Colonic mucosa (tissue), 4 donors: ENCODE measurements around the gene PIKFYVE. TPM values are rescaled to one million over a fixed set of nuclear protein-coding genes. Genes with fewer than 3 reads are reported as not detected.
"Not testable (repeated sequence)": the region's sequence is repeated elsewhere in the genome, so short reads cannot be mapped to it uniquely, and the experiment has no call there.

Experiments used
- DNase-seq: peaks from one replicate; pipeline ENCODE4 v3.0.0-alpha.2; 2020
- H3K27ac ChIP-seq: fragments of 200-600 bp; one replicate; pipeline ENCODE4 v1.8.0; 2021
- H3K27me3 ChIP-seq: fragments of 200-600 bp; one replicate; pipeline ENCODE4 v1.8.0; 2021
- H3K36me3 ChIP-seq: fragments of 200-600 bp; one replicate; pipeline ENCODE4 v1.8.0; 2021
- H3K4me1 ChIP-seq: fragments of 200-600 bp; one replicate; pipeline ENCODE4 v1.8.0; 2021; ENCODE audit warnings: mild to moderate bottlenecking
- H3K4me3 ChIP-seq: fragments of 200-600 bp; one replicate; pipeline ENCODE4 v1.8.0; 2021
- H3K9ac ChIP-seq, 2 donors: one replicate each; pipeline ENCODE4 v1.7.0; 2013; ENCODE audit warnings: control low read depth in 2 of 2, low read depth in 2 of 2, low read length in 2 of 2
- H3K9me3 ChIP-seq: fragments of 200-600 bp; one replicate; pipeline ENCODE4 v1.8.0; 2021
- intact Hi-C: fragments of 100-400 bp; cut with DNase I; formaldehyde crosslinking; loops from one replicate; pipeline ENCODE4 v1.14.1; 2022
- total RNA-seq, 2 donors: library from RNA; stranded (reverse); fragmentation: NEBNext Ultra II Directional in 1 of 2; extraction: Animal tissue kit (Norgen Biotek cat#: 25700) in 1 of 2; gene quantifications; one replicate each; pipeline ENCODE4 v1.2.1, GENCODE V29; 2021
- TF ChIP-seq, protein P1 (sequence below): fragments of 200-600 bp; IDR thresholded peaks from one replicate; pipeline ENCODE4 v1.8.0; 2022; ENCODE audit warnings: antibody characterized with exemption, mild to moderate bottlenecking
- donor health status: healthy.
- donor health status: DM: no; HTN: no; CAD: no.
- donor health status: DM: no; HTN: no; CAD: no.

PIKFYVE gene
- total RNA-seq, 2 donors from 2014 or later = 14.6 to 18.2 TPM

DNA sequence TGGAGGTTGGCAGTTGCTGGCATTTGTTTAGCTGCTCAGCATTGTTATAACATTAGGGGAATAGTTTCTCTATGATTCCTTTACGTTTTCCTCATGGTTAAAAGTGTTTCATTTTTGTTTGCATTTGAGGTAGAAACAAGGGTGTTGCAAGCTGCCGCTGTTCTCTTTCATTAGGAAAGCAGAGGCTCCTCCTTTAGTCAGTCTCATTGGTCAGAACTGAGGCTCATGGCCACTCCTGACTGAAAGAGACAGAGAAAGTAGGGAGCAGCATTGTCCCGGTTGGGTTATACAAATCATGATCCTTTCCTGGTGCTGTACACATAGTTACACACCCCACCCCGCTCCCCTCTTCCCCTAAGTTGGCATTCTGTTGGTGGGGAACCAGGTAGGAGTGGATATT, 80.7 kb downstream of the PIKFYVE start:
- no peaks in the 10 kb centered on the region for H3K4me1 ChIP-seq
- H3K4me3 ChIP-seq = no peak overlapping the region
- H3K27me3 ChIP-seq = no peaks in the 10 kb centered on the region
- no peak for DNase-seq
- intact Hi-C loops = loop anchor here (10.0 kb wide), 1 partner anchor 172 kb away; no protein-coding TSS in a partner anchor
- H3K27ac ChIP-seq = no peak overlapping the region
- no peaks in the 10 kb centered on the region for H3K9me3 ChIP-seq
- TF ChIP-seq, protein P1, sequence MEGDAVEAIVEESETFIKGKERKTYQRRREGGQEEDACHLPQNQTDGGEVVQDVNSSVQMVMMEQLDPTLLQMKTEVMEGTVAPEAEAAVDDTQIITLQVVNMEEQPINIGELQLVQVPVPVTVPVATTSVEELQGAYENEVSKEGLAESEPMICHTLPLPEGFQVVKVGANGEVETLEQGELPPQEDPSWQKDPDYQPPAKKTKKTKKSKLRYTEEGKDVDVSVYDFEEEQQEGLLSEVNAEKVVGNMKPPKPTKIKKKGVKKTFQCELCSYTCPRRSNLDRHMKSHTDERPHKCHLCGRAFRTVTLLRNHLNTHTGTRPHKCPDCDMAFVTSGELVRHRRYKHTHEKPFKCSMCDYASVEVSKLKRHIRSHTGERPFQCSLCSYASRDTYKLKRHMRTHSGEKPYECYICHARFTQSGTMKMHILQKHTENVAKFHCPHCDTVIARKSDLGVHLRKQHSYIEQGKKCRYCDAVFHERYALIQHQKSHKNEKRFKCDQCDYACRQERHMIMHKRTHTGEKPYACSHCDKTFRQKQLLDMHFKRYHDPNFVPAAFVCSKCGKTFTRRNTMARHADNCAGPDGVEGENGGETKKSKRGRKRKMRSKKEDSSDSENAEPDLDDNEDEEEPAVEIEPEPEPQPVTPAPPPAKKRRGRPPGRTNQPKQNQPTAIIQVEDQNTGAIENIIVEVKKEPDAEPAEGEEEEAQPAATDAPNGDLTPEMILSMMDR = no peak
- peaks cover 10% of the 10 kb centered on the region for H3K36me3 ChIP-seq
- H3K9ac ChIP-seq = no peak overlapping the region

DNA sequence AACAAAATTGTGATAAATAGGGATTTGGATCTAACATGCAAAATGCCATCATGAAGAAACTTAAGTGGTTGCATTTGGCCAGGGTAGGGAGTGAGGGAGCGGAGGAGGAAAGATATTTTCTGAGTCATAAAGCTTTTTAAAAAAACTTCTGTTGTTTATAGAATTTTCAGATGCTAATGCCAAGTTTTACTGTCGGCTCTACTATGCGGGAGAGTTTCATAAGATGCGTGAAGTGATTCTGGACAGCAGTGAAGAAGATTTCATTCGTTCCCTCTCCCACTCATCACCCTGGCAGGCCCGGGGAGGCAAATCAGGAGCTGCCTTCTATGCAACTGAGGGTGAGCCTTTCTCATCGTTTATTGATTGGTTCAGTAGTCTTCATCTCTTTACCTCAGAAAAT, 84.6 kb downstream of the PIKFYVE start:
- Histone ChIP-seq H3K27ac (no peak overlapping the region), H3K9ac (no peak overlapping the region), H3K27me3 (no peaks in the 10 kb centered on the region), H3K4me1 (no peaks in the 10 kb centered on the region), H3K9me3 (no peaks in the 10 kb centered on the region), H3K4me3 (no peak overlapping the region), H3K36me3 (peaks cover 12% of the 10 kb centered on the region)
- TF ChIP-seq, protein P1 = no peak
- intact Hi-C loops = no loop called here
- DNase-seq = no peak

DNA sequence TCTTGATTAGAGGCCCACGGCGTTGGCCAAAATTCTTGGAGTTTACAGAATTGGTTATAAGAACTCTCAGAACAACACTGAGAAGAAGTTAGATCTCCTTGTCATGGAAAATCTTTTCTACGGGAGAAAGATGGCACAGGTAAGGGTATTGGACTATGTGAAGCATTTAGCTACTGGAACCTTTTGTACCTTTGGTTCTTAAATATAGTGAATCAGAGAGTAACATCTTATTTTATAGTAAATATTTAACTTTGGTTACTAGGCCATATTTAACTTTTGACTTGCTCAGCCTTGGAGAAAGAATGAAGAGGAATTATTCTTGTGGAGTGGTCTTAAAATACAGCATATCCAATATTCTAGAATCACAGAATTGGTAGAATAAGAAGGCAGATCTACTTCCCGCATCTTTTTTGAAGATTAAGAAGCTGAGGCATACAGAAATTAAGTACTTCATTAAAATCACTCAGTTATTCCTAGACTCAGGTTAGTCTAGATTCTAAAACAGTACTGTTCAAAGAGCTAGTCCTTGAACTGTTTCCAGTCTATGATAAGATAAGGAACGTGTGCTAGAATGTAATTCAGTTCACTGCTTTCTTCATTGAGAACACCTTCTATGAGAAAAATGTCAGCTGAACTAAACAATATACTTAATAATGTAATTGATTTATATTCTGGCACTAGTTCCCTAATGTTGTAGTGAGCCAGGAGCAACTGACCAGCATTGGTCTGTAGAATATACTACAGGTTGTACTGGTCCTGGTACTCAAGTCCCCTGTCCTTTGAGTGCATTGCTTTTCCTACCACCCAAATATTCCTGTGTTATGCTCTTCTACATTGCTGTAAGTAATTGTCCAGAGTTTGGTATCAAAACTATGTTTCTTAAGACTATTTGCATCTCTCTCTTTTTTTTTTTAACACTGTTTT, 86.9 kb downstream of the PIKFYVE start:
- Histone ChIP-seq H3K4me3 (no peak overlapping the region), H3K9me3 (no peaks in the 10 kb centered on the region), H3K27ac (no peak overlapping the region), H3K4me1 (no peaks in the 10 kb centered on the region), H3K9ac (no peak overlapping the region), H3K27me3 (no peaks in the 10 kb centered on the region), H3K36me3 (peaks cover 5% of the 10 kb centered on the region)
- intact Hi-C loops = no loop called here
- DNase-seq = no peak
- TF ChIP-seq, protein P1 = no peak

DNA sequence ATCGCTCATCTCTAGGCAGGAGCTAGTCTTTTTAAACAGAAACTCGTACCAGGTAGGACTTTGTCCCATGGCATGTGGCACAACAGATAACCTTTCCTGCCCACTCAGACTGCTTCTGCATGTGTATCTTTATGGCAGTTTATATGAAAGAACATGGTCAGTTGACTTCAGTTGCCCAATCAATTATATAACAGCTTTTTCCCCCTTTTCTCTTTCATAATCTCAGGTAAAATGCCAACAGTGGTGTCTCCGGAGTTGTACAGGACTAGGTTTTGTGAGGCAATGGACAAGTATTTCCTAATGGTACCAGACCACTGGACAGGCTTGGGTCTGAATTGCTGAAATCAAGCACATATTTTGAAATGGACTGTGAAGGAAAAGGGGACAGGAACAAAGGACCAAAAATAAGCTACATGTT, 88.9 kb downstream of the PIKFYVE start:
- no peaks in the 10 kb centered on the region for H3K27me3 ChIP-seq
- no peak for DNase-seq
- TF ChIP-seq, protein P1 = no peak
- no peaks in the 10 kb centered on the region for H3K9me3 ChIP-seq
- intact Hi-C loops = no loop called here
- H3K4me3 ChIP-seq = no peak overlapping the region
- no peak overlapping the region for H3K27ac ChIP-seq
- no peaks in the 10 kb centered on the region for H3K4me1 ChIP-seq
- H3K9ac ChIP-seq = no peak overlapping the region
- peaks cover 5% of the 10 kb centered on the region for H3K36me3 ChIP-seq

DNA sequence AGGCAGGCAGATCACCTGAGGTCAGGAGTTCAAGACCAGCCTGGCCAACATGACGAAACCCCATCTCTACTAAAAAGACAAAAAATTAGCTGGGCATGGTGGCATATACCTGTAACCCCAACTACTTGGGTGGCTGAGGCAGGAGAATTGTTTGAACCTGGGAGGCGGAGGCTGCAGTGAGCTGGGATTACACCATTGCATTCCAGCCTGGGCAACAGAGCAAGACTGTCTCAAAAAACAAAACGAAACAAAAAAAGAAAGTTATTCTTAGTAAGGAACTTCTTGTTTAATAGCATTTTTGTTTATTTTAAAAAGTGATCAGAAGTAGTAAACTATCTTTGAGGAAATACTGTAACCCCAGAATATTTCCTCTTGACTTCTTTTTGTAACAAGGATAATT, 90.4 kb downstream of the PIKFYVE start:
- H3K4me3 ChIP-seq, DNase-seq, H3K27me3 ChIP-seq, H3K27ac ChIP-seq, H3K36me3 ChIP-seq, H3K9me3 ChIP-seq, H3K9ac ChIP-seq, intact Hi-C loops, H3K4me1 ChIP-seq: not testable (repeated sequence)
